Right atrium auricular region (tissue), 2 donors: ENCODE data around the gene TFDP1. TPM values are rescaled to one million over a fixed set of nuclear protein-coding genes. Genes with fewer than 3 reads are reported as not detected.

ENCODE experiments used
- DNase-seq: peaks from one replicate; pipeline ENCODE4 v3.0.0-alpha.2; 2019; ENCODE audit warnings: low spot score
- H3K27ac ChIP-seq, 2 donors: fragments of 200-600 bp; sonication (generic); 1 replicate in 1 of 2; 2 replicates in 1 of 2; pipeline ENCODE4 v1.5.1; 2016 to 2019
- H3K27me3 ChIP-seq, 2 donors: fragments of 200-600 bp; sonication (generic); one replicate each; pipeline versions ENCODE4 v1.5.1 to v1.6.0; 2017 to 2019
- H3K36me3 ChIP-seq: fragments of 200-600 bp; sonication (generic); one replicate; pipeline ENCODE4 v1.5.1; 2016
- H3K4me1 ChIP-seq, 2 donors: fragments of 200-600 bp; sonication (generic); one replicate each; pipeline versions ENCODE4 v1.5.1 to v1.6.0; 2017 to 2019
- H3K4me3 ChIP-seq, 2 donors: fragments of 200-600 bp; sonication (generic); 1 replicate in 1 of 2; 2 replicates in 1 of 2; pipeline ENCODE4 v1.5.1; 2017 to 2019; ENCODE audit warnings: mild to moderate bottlenecking in 1 of 2, moderate library complexity in 1 of 2
- H3K9me3 ChIP-seq, 2 donors: fragments of 200-600 bp; sonication (generic); one replicate each; pipeline ENCODE4 v1.5.1; 2019
- total RNA-seq, 2 donors: library from RNA; depleted of rRNA; stranded (reverse); fragments of >200 nt; gene quantifications; one replicate each; pipeline ENCODE4 v1.1.0, GENCODE V29; 2016
- TF ChIP-seq, protein P1 (sequence below), 2 donors: fragments of 200-600 bp; sonication (generic); IDR thresholded peaks; one replicate each; pipeline ENCODE4 v1.5.1; 2019; ENCODE audit warnings: antibody characterized with exemption in 2 of 2

TFDP1 gene
- total RNA-seq, 2 donors from 2014 or later: 34.4 to 40.4 TPM

DNA sequence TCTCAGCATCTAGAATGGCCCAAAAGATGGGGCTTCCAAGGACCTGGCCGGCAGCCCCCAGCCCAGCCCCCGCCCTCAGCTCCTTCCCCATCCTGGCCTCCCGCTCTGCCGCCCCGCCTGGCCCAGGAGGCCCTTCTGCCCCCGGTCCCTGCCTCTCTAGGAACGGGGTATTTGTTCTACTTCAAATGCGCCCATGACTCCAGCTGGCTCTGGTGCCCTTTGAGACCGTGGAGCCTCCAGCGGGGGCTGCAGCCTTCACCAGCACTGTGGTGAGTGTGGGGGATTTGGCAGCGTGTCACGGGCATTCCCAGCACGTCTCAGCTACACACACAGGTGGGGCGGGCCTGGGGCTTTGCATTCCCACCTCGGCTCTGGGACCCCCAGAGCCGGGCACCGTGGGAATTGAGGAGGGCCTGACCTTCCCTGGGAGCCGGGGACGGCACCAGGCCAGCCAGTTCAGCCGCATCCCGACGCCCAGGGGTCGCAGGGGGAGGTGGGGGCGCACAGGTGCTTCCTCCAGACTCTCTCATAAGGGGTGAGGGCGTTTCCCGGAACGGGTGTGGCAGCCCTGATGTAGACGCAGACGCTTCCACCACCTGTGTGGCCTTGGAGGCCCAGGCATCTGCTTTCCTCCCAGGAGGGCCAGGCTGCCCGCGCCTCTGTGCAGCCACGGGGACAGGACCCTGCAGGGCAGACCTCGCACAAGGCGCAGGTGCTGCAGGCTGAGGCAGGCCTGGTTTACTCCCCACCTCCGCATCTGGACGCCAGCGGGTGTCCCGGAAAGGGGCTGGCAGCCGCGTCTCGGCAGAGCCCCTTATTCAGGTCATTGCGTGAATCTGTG is 72.5 kb downstream of the TFDP1 start:
- Histone ChIP-seq H3K4me1 (no peaks in the 10 kb centered on the region), H3K9me3 (peaks cover 0 to 16% of the 10 kb centered on the region in 2 donors), H3K27me3 (no peaks in the 10 kb centered on the region), H3K27ac (no peak overlapping the region), H3K4me3 (no peak overlapping the region), H3K36me3 (no peaks in the 10 kb centered on the region)
- DNase-seq: no peak
- TF ChIP-seq, protein P1, sequence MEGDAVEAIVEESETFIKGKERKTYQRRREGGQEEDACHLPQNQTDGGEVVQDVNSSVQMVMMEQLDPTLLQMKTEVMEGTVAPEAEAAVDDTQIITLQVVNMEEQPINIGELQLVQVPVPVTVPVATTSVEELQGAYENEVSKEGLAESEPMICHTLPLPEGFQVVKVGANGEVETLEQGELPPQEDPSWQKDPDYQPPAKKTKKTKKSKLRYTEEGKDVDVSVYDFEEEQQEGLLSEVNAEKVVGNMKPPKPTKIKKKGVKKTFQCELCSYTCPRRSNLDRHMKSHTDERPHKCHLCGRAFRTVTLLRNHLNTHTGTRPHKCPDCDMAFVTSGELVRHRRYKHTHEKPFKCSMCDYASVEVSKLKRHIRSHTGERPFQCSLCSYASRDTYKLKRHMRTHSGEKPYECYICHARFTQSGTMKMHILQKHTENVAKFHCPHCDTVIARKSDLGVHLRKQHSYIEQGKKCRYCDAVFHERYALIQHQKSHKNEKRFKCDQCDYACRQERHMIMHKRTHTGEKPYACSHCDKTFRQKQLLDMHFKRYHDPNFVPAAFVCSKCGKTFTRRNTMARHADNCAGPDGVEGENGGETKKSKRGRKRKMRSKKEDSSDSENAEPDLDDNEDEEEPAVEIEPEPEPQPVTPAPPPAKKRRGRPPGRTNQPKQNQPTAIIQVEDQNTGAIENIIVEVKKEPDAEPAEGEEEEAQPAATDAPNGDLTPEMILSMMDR (IDR thresholded peaks at IDR 0.05): no peak

DNA sequence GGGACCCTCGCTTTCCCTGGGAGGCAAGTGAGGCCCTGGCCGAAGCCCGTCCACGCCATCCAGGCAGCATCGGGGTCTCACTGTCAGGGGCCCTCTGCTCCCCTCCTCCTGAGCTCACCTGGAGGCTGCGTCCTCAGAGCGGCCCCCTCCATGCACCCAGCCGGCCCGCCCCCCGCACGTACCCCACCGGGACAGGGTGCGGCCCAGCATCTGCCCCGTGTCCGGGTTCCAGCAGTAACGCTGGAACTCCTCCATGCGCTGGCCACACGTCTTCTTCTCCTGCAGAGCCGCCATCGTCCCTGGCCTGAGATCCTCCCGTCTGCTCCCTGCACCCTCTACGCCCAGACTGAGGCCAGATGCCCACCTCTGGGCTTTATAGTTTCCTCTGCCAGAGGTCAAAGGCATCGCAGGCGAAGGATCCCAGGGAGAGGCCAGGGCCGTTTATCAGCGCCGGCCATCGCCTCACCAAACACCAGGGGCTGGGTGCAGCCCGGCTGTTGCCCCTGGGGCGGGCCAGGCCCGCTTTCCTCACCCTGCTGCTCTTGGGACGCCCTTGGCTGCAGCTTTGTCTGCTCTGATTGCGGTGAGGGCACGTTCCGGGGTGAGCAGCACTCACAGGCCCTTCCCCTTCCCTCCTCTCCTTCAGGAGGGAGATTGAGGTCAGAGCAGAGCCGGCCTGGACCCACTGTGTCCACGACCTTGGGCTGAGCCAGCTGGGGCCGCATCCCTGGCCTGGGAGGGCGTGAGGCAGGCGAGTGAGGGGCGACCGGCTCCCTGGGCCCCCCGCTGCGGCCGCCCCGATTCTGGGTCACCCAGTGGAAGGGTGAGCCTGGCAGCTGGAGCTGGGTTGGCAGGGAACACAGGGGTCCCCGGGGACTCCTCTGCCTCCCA is 73.5 kb downstream of the TFDP1 start, which contains the start of gene ATP4B:
Gene ATP4B (minus strand): TSS at position 348 of the 891 bp plus-strand sequence. CDS start 54 bp downstream, at position 294.
- no peak for DNase-seq
- H3K36me3 ChIP-seq: no peaks in the 10 kb centered on the region
- peaks cover 0 to 19% of the 10 kb centered on the region in 2 donors for H3K9me3 ChIP-seq
- TF ChIP-seq, protein P1 (IDR thresholded peaks at IDR 0.05): no peak
- H3K27ac ChIP-seq: no peak within 1 kb of the TSS
- no peaks in the 10 kb centered on the region for H3K27me3 ChIP-seq
- H3K4me1 ChIP-seq: no peaks in the 10 kb centered on the region
- H3K4me3 ChIP-seq: no peak within 1 kb of the TSS

DNA sequence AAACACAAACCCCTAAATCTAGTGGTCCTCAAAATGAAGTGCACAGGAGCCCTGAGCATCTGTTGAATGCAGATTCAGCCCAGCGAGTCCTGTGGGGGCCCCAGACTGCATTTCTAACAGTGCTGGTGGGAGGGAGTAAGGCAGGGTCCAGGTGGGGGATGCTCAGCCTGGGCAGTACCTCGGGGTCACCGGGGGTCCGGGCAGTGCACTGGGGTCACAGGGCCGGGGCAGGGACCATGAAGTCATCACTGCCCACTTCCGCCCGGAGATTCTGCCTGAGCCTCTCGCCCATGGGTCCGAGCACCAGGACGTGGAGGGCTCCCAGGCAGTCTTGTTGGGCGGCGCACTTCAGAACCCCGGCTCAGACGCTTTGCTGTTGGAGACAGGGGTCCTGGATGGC is 74.3 kb downstream of the TFDP1 start:
- TF ChIP-seq, protein P1 (IDR thresholded peaks at IDR 0.05): no peak
- Histone ChIP-seq H3K36me3 (no peaks in the 10 kb centered on the region), H3K4me1 (no peaks in the 10 kb centered on the region), H3K27me3 (no peaks in the 10 kb centered on the region), H3K27ac (no peak overlapping the region), H3K4me3 (no peak overlapping the region), H3K9me3 (peaks cover 0 to 19% of the 10 kb centered on the region in 2 donors)
- no peak for DNase-seq

DNA sequence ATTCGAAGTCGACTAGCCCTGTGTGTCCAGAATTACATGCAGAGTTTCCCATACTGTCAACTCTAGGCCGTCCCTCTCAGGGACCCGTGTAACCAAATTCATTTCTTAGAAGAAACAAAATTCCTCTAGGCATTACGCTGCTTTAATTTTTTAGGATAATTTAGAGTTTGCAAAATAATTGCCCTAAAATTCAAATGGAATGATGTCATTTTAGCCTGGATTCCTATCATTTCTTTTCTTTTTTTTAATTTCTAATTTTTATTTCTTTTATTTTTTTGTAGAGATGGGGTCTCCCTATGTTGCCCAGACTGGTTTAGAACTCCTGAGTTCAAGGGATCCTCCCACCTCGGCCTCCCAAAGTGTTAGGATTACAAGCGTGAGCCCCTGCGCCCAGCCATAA is 74.8 kb downstream of the TFDP1 start:
- Histone ChIP-seq H3K9me3 (peaks cover 0 to 19% of the 10 kb centered on the region in 2 donors), H3K36me3 (no peaks in the 10 kb centered on the region), H3K4me1 (no peaks in the 10 kb centered on the region), H3K4me3 (no peak overlapping the region), H3K27me3 (no peaks in the 10 kb centered on the region), H3K27ac (no peak overlapping the region)
- DNase-seq: no peak
- TF ChIP-seq, protein P1 (IDR thresholded peaks at IDR 0.05): no peak

DNA sequence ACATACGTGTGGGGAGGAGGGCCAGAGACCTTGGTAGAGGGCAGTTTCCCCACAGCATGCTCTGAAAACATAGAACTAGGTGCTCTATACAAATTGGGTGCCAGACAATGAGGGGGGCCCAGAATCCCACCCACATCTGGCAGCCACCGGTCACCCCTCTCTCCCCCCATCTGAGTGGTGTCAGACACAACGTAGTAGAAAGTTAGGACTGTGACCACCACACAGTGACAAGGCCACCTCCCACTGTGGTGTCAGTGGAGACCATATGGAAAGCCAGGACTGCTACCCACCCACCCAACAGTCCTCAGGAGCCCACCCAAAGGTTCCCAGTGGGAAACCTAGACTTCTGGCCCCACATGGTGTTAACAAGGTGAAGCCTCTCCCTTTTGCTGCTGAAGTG is 75.5 kb downstream of the TFDP1 start:
- Histone ChIP-seq H3K27ac (no peak overlapping the region), H3K4me1 (no peaks in the 10 kb centered on the region), H3K27me3 (no peaks in the 10 kb centered on the region), H3K9me3 (peaks cover 0 to 19% of the 10 kb centered on the region in 2 donors), H3K4me3 (no peak overlapping the region), H3K36me3 (no peaks in the 10 kb centered on the region)
- DNase-seq: no peak
- TF ChIP-seq, protein P1 (IDR thresholded peaks at IDR 0.05): no peak
